HUES48 (cell line): ENCODE results near the gene IGDCC3.
"Not testable (repeated sequence)": the region's sequence is repeated elsewhere in the genome, so short reads cannot be mapped to it uniquely, and the experiment has no call there.

Experiments used
- H3K27ac ChIP-seq: one replicate; pipeline ENCODE4 v1.7.0; 2013; ENCODE audit warnings: low read depth, low read length, inconsistent platforms
- H3K27me3 ChIP-seq: 2 replicates; pipeline ENCODE4 v1.6.1; 2013; ENCODE audit warnings: mild to moderate bottlenecking, low read length; ENCODE audit not compliant: control insufficient read depth, insufficient read depth
- H3K36me3 ChIP-seq: 2 replicates; pipeline ENCODE4 v1.6.1; 2013; ENCODE audit warnings: low read length; ENCODE audit not compliant: control insufficient read depth, insufficient read depth
- H3K4me1 ChIP-seq: 2 replicates; pipeline ENCODE4 v1.6.1; 2013; ENCODE audit warnings: mild to moderate bottlenecking, low read length; ENCODE audit not compliant: control insufficient read depth, insufficient read depth
- H3K4me3 ChIP-seq: 2 replicates; pipeline ENCODE4 v1.5.1; 2013; ENCODE audit warnings: mild to moderate bottlenecking, low read depth, low read length
- H3K9ac ChIP-seq: 2 replicates; pipeline ENCODE4 v1.6.1; 2013; ENCODE audit warnings: mild to moderate bottlenecking, low read depth, low read length, moderate library complexity
- H3K9me3 ChIP-seq: 2 replicates; pipeline ENCODE4 v1.6.1; 2013; ENCODE audit warnings: low read length; ENCODE audit not compliant: control insufficient read depth, insufficient read depth

Gene IGDCC3

GRCh38 chr15:65355173-65355987, 22.4 kb downstream of the IGDCC3 start:
- H3K4me3 ChIP-seq = peak overlapping the region; percentile 67

GRCh38 chr15:65354835-65355172, 23.0 kb downstream of the IGDCC3 start:
- Histone ChIP-seq H3K9me3 (peaks cover 9% of the 10 kb centered on the region), H3K9ac (no peak overlapping the region), H3K27ac (peak overlapping the region; percentile 69), H3K36me3 (no peaks in the 10 kb centered on the region), H3K4me1 (peaks cover 12% of the 10 kb centered on the region; the same call in 1 of the 2 replicates), H3K4me3 (peak overlapping the region; percentile 67; the same call in 1 of the 2 replicates), H3K27me3 (peaks cover 44% of the 10 kb centered on the region)

More at GRCh38 chr15:65355173-65355987, 22.4 kb downstream of the IGDCC3 start:
- peak overlapping the region; percentile 81 for H3K27ac ChIP-seq
- H3K9me3 ChIP-seq = peaks cover 9% of the 10 kb centered on the region
- H3K9ac ChIP-seq = no peak overlapping the region
- H3K36me3 ChIP-seq = no peaks in the 10 kb centered on the region
- peaks cover 44% of the 10 kb centered on the region for H3K27me3 ChIP-seq
- H3K4me1 ChIP-seq = peaks cover 12% of the 10 kb centered on the region; the same call in 1 of the 2 replicates

GRCh38 chr15:65351972-65352371, 25.8 kb downstream of the IGDCC3 start:
- H3K9ac ChIP-seq, H3K9me3 ChIP-seq, H3K27ac ChIP-seq, H3K4me3 ChIP-seq, H3K36me3 ChIP-seq: not testable (repeated sequence)
- peaks cover 12% of the 10 kb centered on the region; the same call in 1 of the 2 replicates for H3K4me1 ChIP-seq
- peaks cover 28% of the 10 kb centered on the region for H3K27me3 ChIP-seq

GRCh38 chr15:65349338-65349737, 28.5 kb downstream of the IGDCC3 start:
- Histone ChIP-seq H3K4me3 (no peak overlapping the region), H3K9me3 (peaks cover 9% of the 10 kb centered on the region), H3K27me3 (peaks cover 4% of the 10 kb centered on the region), H3K27ac (no peak overlapping the region), H3K9ac (no peak overlapping the region), H3K36me3 (no peaks in the 10 kb centered on the region), H3K4me1 (no peaks in the 10 kb centered on the region)

GRCh38 chr15:65347756-65348155, 30.0 kb downstream of the IGDCC3 start:
- H3K9me3 ChIP-seq, H3K4me3 ChIP-seq, H3K4me1 ChIP-seq, H3K27ac ChIP-seq, H3K36me3 ChIP-seq, H3K9ac ChIP-seq, H3K27me3 ChIP-seq: not testable (repeated sequence)

GRCh38 chr15:65346856-65347598, 30.8 kb downstream of the IGDCC3 start:
- Histone ChIP-seq H3K36me3 (no peaks in the 10 kb centered on the region), H3K9me3 (peaks cover 4% of the 10 kb centered on the region), H3K4me1 (no peaks in the 10 kb centered on the region), H3K27me3 (no peaks in the 10 kb centered on the region), H3K9ac (no peak overlapping the region), H3K27ac (no peak overlapping the region), H3K4me3 (no peak overlapping the region)

GRCh38 chr15:65344914-65345275, 32.9 kb downstream of the IGDCC3 start:
- Histone ChIP-seq H3K9me3 (no peaks in the 10 kb centered on the region), H3K36me3 (no peaks in the 10 kb centered on the region), H3K9ac (no peak overlapping the region), H3K27ac (no peak overlapping the region), H3K4me3 (no peak overlapping the region), H3K27me3 (no peaks in the 10 kb centered on the region), H3K4me1 (peaks cover 4% of the 10 kb centered on the region)

- Histone ChIP-seq H3K4me3 (no peak overlapping the region), H3K4me1 (peaks cover 9% of the 10 kb centered on the region), H3K27me3 (no peaks in the 10 kb centered on the region), H3K9me3 (no peaks in the 10 kb centered on the region), H3K9ac (no peak overlapping the region), H3K27ac (no peak overlapping the region), H3K36me3 (no peaks in the 10 kb centered on the region)
These were observed 33.4 kb downstream of the IGDCC3 start for GRCh38 chr15:65344214-65344913.

- H3K4me1 ChIP-seq = peaks cover 12% of the 10 kb centered on the region
These were observed 34.3 kb downstream of the IGDCC3 start for GRCh38 chr15:65343374-65343981.

GRCh38 chr15:65342493-65342892, 35.3 kb downstream of the IGDCC3 start:
- H3K9ac ChIP-seq = no peak overlapping the region
- H3K27me3 ChIP-seq = no peaks in the 10 kb centered on the region
- no peak overlapping the region for H3K27ac ChIP-seq
- no peaks in the 10 kb centered on the region for H3K9me3 ChIP-seq
- H3K36me3 ChIP-seq = no peaks in the 10 kb centered on the region
- H3K4me1 ChIP-seq = peaks cover 20% of the 10 kb centered on the region
- no peak overlapping the region for H3K4me3 ChIP-seq

More at GRCh38 chr15:65343374-65343981, 34.3 kb downstream of the IGDCC3 start:
- Histone ChIP-seq H3K27me3 (no peaks in the 10 kb centered on the region), H3K9ac (no peak overlapping the region), H3K36me3 (no peaks in the 10 kb centered on the region), H3K27ac (no peak overlapping the region), H3K9me3 (no peaks in the 10 kb centered on the region), H3K4me3 (no peak overlapping the region)
